ENCODE results near the gene VAPB.
"Not testable (repeated sequence)": the region's sequence is repeated elsewhere in the genome, so short reads cannot be mapped to it uniquely, and the experiment has no call there.

Gene VAPB, protein sequence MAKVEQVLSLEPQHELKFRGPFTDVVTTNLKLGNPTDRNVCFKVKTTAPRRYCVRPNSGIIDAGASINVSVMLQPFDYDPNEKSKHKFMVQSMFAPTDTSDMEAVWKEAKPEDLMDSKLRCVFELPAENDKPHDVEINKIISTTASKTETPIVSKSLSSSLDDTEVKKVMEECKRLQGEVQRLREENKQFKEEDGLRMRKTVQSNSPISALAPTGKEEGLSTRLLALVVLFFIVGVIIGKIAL
- total RNA-seq = 32.2 to 45.6 (median 38.9) reads per million in 3 experiments

DNA sequence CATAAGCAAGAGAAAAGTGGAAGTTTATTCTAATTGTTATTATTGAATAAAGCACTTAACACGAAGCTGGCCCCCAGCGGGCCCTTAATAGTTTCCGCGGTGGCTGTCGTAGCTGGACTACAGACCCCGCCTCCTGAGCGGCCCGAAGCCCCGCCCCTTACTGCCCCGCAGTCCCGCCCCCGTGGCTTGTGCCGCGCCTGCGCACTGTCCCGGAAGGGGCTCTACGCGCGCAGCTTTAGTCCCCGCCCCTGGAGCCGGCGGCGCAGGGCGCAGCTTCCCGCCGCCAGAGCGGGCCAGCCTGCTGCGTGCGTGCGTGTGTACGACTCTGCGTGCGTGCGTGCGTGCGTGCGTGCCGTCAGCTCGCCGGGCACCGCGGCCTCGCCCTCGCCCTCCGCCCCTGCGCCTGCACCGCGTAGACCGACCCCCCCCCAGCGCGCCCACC lies at the start of gene VAPB:
Gene VAPB, plus strand, starts transcription at position 348 of the 442 bp plus-strand sequence. CDS start 231 bp downstream, outside the sequence.
- peak; percentile 97 for DNase-seq

DNA sequence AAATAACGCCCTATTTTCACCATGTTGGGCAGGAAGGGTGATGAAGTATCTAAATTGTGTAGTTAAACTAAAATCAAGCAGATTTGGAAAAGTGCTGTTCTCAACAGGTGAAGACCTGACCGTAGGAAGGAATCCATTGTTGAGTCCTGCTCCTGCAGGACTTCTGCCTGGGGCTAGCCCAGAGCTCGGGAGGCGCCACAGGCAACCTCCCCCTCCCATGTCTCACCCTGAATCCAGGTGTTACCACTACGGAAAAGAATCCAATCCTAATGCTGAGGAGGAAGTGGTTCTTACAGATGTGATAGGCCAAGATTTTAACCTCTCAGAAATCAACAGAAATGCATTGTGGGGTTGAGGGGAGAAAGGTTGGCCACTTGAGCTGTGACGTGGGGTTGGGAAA lies 49.3 kb upstream of the VAPB start:
- DNase-seq = no peak

GRCh38 chr20:58340151-58340550 lies 48.9 kb upstream of the VAPB start:
- DNase-seq = no peak

DNA sequence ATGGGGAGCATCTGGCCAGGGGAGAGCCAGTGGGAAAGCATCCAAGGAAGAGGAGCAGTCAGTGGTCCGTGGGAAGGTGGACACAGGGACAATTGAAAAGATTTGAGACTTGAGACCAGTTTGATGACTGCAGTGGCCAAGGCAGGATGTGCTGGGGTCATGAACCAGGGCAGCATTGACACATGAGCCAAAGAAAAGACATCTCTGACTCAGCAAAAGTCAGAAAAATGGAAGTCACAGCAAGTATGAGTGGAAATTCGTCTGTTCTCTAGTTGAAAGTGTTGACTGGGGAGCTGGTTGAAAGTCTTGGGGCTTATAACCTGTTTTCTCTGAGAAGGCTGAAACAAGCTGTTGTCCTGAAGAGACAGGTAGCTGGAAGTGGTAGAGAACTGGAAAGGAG lies 48.2 kb upstream of the VAPB start:
- DNase-seq = no peak

GRCh38 chr20:58342104-58342945 lies 46.7 kb upstream of the VAPB start:
- DNase-seq = no peak

GRCh38 chr20:58344741-58345140 lies 44.3 kb upstream of the VAPB start:
- DNase-seq = no peak

- no peak for DNase-seq
Measured at GRCh38 chr20:58349570-58349969, 39.5 kb upstream of the VAPB start.

- no peak for DNase-seq
Measured at GRCh38 chr20:58352468-58352867, 36.6 kb upstream of the VAPB start.

GRCh38 chr20:58359441-58359840 lies 29.6 kb upstream of the VAPB start:
- DNase-seq = no peak

DNA sequence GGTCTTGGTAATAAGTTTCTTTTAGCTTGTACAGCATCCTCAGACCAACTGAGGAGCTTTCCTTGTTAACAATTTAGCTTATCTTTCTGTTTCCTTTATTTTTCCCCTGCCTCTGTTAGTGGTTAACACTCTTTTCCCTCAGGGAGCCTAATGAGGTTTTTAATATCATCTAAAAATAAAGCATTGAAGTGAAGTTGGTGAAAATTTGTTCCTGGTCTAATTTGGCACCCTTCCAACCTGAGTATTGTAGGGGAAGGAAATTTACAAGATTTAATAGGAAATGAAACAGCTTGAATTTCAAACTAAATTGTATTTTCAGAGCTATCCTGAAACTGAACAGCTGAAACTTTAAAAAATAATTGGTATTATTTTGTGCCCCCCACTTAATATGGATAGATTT lies 28.1 kb upstream of the VAPB start:
- DNase-seq = no peak

GRCh38 chr20:58361481-58362205 lies 27.4 kb upstream of the VAPB start:
- DNase-seq = no peak

DNA sequence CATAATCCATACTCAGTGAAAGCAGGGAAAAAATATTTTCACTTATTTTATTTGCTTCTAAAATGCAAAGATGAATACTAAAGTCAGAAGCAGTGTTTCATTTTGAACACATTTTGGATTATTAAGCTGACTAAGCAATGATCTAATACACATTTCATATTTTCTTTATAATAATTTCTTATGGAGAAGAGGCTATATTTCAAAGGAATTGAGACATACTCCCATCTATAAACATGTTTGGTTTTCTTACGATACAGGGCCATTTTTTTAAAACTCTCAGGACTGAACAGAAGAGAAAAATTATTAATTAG lies 26.9 kb upstream of the VAPB start:
- DNase-seq = no peak

DNA sequence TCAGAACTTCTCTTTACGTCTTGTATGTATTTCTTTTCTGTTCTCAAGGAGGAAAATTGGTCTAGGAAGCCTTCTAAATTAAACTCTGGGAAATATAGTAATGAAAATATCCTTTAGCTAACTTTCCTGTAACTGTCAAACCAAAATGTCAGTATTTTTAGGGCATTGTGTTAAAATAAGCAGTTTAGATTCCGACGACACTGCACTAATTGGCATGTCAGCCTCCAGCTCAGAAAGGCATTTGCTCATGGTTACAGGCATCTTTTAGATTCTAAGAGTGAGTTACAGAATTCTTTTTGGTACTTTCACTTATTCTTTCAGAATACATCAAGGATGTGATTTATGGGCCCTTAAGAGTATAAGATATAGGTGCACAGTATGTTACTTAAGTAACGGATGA lies 26.1 kb upstream of the VAPB start:
- no peak for DNase-seq

GRCh38 chr20:58366866-58367265 lies 22.2 kb upstream of the VAPB start:
- DNase-seq = no peak

GRCh38 chr20:58372806-58373205 lies 16.2 kb upstream of the VAPB start:
- DNase-seq = no peak

DNA sequence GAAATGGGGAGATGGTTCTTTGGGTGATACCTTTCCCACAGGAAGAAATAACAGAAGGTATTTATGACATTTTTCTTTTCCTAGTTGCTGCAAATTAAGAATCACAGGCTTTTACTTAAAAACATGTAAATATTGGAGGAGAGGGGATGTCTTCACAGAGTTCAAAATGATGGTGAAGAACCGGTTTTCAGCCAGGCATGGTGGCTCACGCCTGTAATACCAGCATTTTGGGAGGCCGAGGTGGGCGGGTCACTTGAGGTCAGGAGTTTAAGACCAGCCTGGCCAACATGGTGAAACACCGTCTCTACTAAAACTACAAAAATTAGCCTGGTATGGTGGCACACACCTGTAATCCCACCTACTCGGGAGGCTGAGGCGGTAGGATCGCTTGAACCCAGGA lies 15.7 kb upstream of the VAPB start:
- not testable (repeated sequence) for DNase-seq

DNA sequence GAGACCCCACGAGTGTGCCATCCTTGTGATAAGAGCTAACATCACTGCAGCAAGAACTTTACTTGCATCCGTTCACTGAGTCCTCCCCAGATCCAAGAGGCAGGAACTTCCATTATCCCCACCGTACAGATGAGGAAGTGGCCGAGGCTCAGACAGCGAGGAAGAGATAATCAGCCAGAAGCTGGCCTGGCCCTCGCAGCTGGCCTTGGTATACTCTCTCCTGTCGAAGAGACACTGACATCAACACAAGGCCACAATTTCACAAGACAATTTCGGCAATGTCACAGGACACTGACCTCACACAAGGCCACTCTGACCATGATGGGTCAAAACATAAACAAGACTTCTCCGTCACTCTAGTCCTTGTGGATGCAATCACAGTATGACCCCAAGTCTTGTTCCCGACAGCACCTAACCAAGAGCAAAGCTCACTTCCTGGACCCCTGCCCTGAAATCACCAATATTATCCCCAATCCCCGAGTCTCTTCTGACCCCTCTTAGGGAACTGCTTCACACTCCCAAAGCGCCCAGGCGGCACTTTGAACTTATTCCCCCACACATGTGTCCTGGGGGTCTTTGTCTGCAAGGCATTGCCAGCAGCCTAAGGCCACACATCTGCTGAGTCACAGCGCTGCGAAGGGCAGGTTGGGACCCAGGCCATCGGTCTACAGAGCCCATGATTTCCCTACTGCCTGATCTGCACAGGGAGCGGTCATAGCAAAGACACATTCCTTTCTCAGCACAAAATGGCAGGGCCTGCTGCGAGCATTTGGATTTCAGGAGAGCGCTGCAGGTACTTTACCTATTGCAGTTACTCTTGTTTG lies 14.8 kb upstream of the VAPB start:
- DNase-seq = no peak

DNA sequence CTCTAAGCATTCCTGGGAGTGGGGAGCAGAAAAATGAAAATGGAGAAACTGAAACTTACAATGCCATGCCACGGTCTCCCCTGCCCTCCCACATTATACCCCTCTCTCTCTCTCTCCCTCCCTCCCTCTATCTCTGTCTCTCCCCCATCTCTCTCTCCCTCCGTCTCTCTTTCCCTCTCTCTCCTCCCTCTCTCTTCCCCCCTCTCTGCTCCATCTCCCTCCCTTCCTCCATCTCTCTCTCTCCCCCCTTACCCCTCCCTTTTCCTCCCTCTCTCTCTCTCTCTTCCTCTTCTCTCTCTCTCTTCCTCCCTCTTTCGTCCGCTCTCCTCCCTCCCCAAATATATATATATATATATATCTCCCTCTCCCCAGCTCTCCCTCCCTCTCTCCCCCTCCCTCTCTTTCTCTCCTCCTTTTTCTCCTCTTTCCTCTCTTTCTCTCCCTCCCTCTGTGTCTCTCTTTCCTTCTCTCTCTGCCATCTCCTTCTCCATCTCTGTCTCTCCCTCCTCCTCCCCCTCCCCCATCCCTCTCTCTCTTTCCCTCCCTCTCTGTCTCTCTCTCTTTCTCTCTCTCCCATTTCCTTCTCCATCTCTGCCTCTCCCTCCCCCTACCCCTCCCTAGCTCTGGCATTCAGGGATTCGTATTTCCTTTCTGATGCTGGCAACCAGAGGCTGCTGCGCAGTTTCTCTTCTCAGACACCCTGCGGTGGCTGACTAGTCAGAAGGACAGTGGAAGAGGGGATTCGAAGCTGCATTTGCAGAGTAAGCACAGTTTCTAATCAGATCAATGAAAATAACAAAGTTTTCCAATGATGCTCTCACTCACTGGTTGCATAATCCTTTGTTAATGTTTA lies 13.9 kb upstream of the VAPB start:
- no peak for DNase-seq

GRCh38 chr20:58375759-58376352 lies 13.2 kb upstream of the VAPB start:
- DNase-seq = no peak

- no peak for DNase-seq
Measured at GRCh38 chr20:58377017-58377416, 12.0 kb upstream of the VAPB start.

- DNase-seq = no peak
Measured at GRCh38 chr20:58377766-58378401, 11.1 kb upstream of the VAPB start.
